ENCODE results near the gene HEATR3.

The HEATR3 gene

GRCh38 chr16:50153596-50154419 lies 88.0 kb downstream of the HEATR3 start:
- peak; percentile 60 for DNase-seq (ENCODE audit: low spot score)

GRCh38 chr16:50154420-50154950 lies 88.7 kb downstream of the HEATR3 start:
- DNase-seq (ENCODE audit: low spot score): no peak

- no peak for DNase-seq (ENCODE audit: low spot score)
These were observed 90.2 kb downstream of the HEATR3 start for GRCh38 chr16:50155925-50156324.
